ENCODE measurements around the gene RASGRP4.

GRCh38 chr19:38361633-38362075 is 64.4 kb downstream of the RASGRP4 start:
- no peak for TF ChIP-seq EZH2 (IDR thresholded peaks at IDR 0.05; ENCODE audit: insufficient read depth, poor library complexity, severe bottlenecking)
- no peak for TF ChIP-seq EZH2phosphoT487 (IDR thresholded peaks at IDR 0.05; ENCODE audit: insufficient read depth, low read depth)

Measured in GM23248 (cell line).